ENCODE data around the gene PRKAG2. TPM values are rescaled to one million over a fixed set of nuclear protein-coding genes. Genes with fewer than 3 reads are reported as not detected.

The PRKAG2 gene
- total and polyA plus RNA-seq, 2 of the 8 experiments (the other 6 are each of a cell fraction or from before 2014, with no cell fraction given) = 7.5 to 18.1 TPM

GRCh38 chr7:151830121-151830830 is 46.6 kb downstream of the PRKAG2 start (continued):
- no peak for TF ChIP-seq CHD7 (IDR thresholded peaks at IDR 0.05; ENCODE audit: insufficient replicate concordance, low read length)
- no peak for TF ChIP-seq CBX8 (IDR thresholded peaks at IDR 0.05; ENCODE audit: borderline replicate concordance, low read depth, low read length)

Measured in H1 (cell line).